Activated CD4-positive, CD25-positive, alpha-beta regulatory T cell treated with anti-CD3 and anti-CD28 coated beads, Interleukin-2, amount 50 U/mL, for 16 hours (primary cell): ENCODE data around the gene MYBPHL.
"Not testable (repeated sequence)": the region's sequence is repeated elsewhere in the genome, so short reads cannot be mapped to it uniquely, and the experiment has no call there.

Experiments
- DNase-seq: peaks from one replicate; pipeline ENCODE4 v3.0.0-alpha.2; 2020; ENCODE audit warnings: low read depth, low spot score

MYBPHL gene

GRCh38 chr1:109307274-109308021 lies 637 bp upstream of the MYBPHL start:
- DNase-seq, result no peak

- not testable (repeated sequence) for DNase-seq
These were observed 820 bp downstream of the MYBPHL start for GRCh38 chr1:109305991-109306390.

- DNase-seq, result no peak
These were observed 2.4 kb downstream of the MYBPHL start for GRCh38 chr1:109304226-109304920.

GRCh38 chr1:109301874-109302273 lies 4.9 kb downstream of the MYBPHL start:
- DNase-seq, result no peak

GRCh38 chr1:109300650-109301151 lies 6.1 kb downstream of the MYBPHL start:
- no peak for DNase-seq

GRCh38 chr1:109299558-109300343 lies 7.1 kb downstream of the MYBPHL start:
- no peak for DNase-seq

GRCh38 chr1:109298666-109299557 lies 7.9 kb downstream of the MYBPHL start:
- DNase-seq, result no peak

- DNase-seq, result no peak
These were observed 10.0 kb downstream of the MYBPHL start for GRCh38 chr1:109296782-109297181.

GRCh38 chr1:109295712-109296415 lies 10.9 kb downstream of the MYBPHL start:
- no peak for DNase-seq

GRCh38 chr1:109294481-109294880 lies 12.3 kb downstream of the MYBPHL start:
- no peak for DNase-seq

- DNase-seq, result no peak
These were observed 13.8 kb downstream of the MYBPHL start for GRCh38 chr1:109293026-109293425.

GRCh38 chr1:109292364-109292763 lies 14.4 kb downstream of the MYBPHL start:
- DNase-seq, result no peak

GRCh38 chr1:109290998-109291397 lies 15.8 kb downstream of the MYBPHL start:
- DNase-seq, result no peak

- DNase-seq, result no peak
These were observed 16.7 kb downstream of the MYBPHL start for GRCh38 chr1:109290137-109290536.

- DNase-seq, result not testable (repeated sequence)
These were observed 20.0 kb downstream of the MYBPHL start for GRCh38 chr1:109286762-109287161.

- no peak for DNase-seq
These were observed 22.8 kb downstream of the MYBPHL start for GRCh38 chr1:109283748-109284600.

- peak; percentile 87 for DNase-seq
These were observed 23.7 kb downstream of the MYBPHL start, which contains the start of gene PSRC1 for GRCh38 chr1:109282952-109283747. TSS of gene PSRC1 (minus strand) at chr1:109283145.

GRCh38 chr1:109282497-109282951 lies 24.3 kb downstream of the MYBPHL start:
- no peak for DNase-seq
